D341Med (cell line): Measurements from ENCODE around the gene BOLA2B.
"Not testable (repeated sequence)": the region's sequence is repeated elsewhere in the genome, so short reads cannot be mapped to it uniquely, and the experiment has no call there.

Source experiments
- DNase-seq: peaks from one replicate; pipeline ENCODE4 v3.0.0; 2012; ENCODE audit warnings: low spot score

The BOLA2B gene

GRCh38 chr16:30193615-30194014, at the start of gene BOLA2B, which contains the start of gene SLX1A:
BOLA2B (minus strand) TSS chr16:30193666; CDS start chr16:30193595, 71 bp downstream.
SLX1A (plus strand) TSS chr16:30193875; CDS start chr16:30194085, 210 bp downstream.
- DNase-seq, result not testable (repeated sequence)

GRCh38 chr16:30217082-30217481, 23.6 kb upstream of the BOLA2B start:
- DNase-seq, result not testable (repeated sequence)

DNA sequence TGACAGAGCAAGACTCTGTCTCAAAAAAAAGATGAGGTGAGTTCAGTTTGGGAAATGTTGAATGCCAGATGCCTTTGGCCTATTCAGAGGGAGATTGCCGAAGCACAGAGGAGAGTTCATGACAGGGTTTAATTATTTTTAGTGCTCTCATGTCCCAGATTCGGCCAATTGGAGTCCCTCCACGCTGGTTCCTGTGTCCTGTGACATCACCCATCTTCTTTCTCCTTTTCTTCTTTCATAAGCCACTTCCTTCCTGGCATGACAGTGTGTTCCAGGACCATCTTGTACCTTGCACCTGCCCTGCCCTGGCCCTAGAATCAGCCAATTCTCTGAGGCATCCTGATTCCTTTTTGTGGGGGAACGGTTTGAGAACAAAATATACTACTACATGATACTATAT, 17.9 kb upstream of the BOLA2B start:
- not testable (repeated sequence) for DNase-seq

DNA sequence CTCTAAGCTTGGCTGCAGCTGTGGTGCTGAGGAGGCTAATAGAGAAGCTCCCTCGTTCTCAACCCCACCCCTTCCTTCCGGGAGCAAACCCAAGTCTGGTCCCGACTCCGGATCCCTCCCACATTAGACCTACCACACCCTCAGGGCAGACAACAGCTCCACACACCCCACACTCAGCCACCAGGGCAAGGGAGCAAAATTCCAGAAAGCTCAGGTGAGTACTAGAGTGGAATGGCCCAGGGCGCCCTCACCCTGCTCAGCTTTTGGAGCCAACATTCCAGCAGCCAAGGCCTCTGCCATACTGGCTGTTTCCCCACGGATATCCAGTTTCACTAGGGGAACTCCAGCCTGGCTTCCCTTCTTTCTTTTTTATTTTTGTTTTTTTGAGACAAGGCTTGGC, 15.6 kb upstream of the BOLA2B start:
- DNase-seq, result not testable (repeated sequence)

DNA sequence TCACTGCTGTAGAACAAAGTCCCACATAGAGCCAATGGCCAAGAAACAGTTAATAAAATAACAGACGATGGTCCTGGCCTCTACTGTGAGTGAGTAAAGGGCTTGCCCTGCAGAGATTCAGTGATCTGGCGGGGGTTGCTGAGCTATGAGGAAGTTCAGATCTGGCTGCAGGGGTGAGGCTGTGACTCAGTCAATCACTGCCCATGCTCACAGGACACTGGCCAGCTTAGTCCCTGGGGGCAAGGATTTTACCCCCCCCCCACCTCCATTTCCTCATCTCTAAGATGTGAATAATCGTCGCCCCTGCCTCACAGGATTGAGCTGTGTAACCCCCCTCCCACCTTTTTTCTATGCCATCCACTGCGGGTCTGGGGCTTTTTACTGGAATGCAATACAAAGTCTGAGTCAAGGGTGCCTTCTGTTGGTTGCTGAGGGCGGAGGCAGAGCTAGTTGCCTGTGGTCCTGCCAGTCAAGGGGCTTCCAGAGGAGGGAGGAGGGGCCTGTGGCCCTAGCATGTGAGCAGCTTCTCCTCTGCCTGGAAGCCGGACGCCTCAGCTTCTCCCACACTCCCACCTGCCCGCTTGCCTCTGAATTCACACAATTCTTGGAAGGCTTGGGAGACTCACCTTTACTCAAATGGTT, 13.7 kb upstream of the BOLA2B start:
- not testable (repeated sequence) for DNase-seq

DNA sequence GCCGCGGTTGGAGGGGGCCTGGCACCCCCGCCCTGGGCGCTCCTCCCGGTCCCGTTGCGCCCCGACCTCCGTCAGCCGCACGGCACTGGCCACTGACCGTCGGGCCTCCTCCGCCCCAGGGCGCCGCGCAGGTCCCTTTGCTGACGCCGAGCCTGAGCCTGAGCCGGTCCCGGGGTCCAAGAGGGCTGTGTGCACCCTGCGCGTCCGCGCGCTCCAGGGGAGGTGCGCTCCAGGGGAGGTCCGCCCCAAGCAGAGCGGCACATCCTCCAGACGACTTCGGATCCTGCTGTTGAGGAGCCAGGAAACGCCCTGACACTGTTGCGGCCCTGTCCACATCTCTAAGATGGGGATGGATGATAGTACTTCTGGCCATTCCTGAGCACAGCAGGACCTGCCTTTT, 12.8 kb upstream of the BOLA2B start:
- not testable (repeated sequence) for DNase-seq

DNA sequence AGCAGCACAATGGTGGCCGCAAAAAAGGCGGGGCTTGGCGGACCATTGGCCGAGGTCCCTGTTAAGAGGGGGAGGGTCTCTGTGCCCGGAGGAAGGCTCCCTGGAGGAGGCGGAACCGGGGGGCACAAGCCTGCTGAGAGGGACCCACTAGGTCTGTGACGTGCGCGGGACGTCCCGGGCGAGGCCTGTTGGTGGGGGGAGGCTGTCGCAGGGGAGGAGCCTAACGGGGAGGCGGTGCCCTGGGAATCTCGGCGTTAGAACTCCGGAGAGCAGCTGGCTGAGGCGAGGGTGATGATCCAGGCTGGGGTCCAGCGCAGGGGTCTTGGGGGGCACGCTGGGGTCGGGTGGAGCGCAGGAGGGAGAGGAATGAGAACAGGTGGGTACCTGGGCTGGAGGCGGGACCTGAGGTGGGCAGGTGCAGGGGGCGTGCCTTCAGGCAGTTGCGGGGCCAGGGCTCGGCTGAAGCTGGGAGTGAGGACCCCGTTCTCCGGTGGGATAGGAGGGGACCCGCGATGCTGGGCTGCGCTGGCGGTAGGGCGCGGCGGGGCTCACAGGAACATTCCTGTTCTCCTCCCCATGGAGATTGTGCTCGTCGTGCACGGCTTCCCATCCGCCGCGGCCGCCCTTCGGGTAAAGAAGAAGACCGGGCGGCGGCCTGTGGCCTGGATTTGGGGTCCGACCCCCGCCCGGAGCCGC, 12.2 kb upstream of the BOLA2B start:
- not testable (repeated sequence) for DNase-seq

- not testable (repeated sequence) for DNase-seq
Measured at GRCh38 chr16:30199608-30200343, 6.3 kb upstream of the BOLA2B start.

- DNase-seq, result not testable (repeated sequence)
Measured at GRCh38 chr16:30199049-30199448, 5.6 kb upstream of the BOLA2B start, which contains the start of gene SULT1A3. SULT1A3 (plus strand) TSS chr16:30199255; CDS start chr16:30200729, 1,474 bp downstream.

GRCh38 chr16:30197001-30197400, 3.5 kb upstream of the BOLA2B start:
- not testable (repeated sequence) for DNase-seq

GRCh38 chr16:30194172-30194925, 883 bp upstream of the BOLA2B start:
- not testable (repeated sequence) for DNase-seq

- not testable (repeated sequence) for DNase-seq
Measured at GRCh38 chr16:30193098-30193497, 368 bp downstream of the BOLA2B start.

- DNase-seq, result not testable (repeated sequence)
Measured at GRCh38 chr16:30191158-30191557, 2.3 kb downstream of the BOLA2B start.

GRCh38 chr16:30187971-30188561, 5.4 kb downstream of the BOLA2B start:
- no peak for DNase-seq

DNA sequence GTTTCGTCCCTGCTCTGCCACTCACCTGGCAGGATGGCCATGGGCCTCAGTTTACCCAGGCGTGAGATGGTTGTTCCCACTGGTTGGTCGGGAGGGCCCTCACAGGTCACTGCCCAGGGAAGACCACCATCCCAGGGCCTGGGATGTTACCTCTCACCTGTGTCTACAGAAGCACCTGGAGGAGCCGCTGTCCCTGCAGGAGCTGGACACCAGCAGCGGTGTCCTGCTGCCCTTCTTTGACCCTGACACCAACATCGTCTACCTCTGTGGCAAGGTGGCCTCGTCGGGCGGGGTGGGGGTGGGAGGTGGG, 6.0 kb downstream of the BOLA2B start:
- no peak for DNase-seq

GRCh38 chr16:30186782-30187555, 6.5 kb downstream of the BOLA2B start:
- peak; percentile 36 for DNase-seq

DNA sequence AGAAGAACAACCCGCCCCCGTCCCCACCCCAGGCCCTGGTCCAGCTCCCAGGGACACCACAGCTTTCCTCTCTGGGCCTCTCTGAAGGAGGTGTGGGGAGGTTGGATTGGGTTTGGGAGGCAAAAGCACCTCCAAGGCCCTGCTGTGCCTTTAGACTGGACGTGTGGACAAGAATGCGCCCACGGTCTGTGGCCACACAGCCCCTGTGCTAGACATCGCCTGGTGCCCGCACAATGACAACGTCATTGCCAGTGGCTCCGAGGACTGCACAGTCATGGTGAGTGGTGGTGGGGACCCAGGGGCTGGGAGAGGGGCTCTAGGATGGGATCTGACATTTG, 7.1 kb downstream of the BOLA2B start:
- DNase-seq, result no peak

DNA sequence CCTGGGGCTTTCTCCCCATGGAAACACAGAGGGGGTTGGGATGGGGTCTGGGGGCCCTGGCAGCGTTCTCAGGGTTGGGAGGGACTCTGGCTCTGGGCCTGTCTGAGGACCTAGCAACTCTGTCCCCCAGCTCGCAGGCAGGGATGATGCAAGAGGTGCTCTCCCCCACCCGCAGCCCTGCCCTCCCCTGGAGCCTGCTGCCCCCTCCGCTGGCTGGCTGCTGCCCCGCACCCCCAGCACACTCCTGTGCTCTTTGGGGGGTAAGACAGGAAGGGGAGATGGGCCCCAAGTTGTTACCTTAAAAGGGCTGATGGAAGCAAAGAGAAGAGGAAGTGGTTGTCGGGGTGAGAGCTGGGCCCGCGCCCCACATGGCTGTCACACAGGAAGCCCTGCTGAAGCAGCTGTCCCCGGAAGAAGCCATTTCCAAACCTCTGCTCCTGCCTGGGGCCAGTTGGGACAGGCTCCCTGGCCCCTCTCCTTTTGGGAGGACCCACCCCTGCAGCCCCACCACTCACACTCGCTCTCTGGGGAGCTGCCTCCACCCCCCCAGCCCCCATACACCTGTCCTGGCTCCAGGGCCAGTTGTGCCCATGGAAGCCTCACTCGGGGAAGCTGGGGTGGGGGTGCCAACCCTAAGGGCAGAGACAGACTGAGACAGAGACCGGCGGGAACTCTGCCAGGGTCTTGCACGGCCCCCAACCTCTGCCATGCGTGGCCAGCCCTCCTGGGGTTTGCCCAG, 7.6 kb downstream of the BOLA2B start:
- DNase-seq, result peak; percentile 8

DNA sequence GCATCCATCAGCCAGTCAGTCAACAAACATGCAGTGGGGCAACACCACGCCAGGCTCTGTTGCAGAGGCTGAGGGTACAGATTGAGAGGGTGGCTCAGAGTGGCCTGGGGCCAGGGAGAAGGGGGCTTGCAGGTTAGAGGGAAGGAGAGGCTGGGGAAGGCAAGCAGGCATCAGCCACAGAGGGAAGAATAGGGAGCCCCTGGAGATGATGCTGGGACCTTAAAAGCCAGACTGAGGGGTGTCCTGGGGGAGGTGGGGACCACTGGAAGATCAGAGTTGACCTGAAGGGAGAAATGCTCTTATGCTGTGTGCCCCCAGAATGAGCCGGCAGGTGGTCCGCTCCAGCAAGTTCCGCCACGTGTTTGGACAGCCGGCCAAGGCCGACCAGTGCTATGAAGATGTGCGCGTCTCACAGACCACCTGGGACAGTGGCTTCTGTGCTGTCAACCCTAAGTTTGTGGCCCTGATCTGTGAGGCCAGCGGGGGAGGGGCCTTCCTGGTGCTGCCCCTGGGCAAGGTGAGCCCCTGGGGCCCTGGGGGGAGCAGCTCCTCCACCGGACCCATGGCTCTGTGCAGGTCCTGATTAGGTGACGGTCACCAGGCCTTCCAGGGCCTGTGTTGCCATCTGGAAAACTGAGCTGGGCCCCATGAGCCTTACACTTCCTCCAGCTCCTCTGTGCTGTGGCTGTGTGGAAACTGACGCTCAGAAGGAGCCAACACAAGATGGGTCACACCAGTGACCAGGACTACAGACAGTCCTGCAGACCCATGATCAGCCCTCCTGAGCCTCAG, 8.4 kb downstream of the BOLA2B start:
- peak; percentile 19 for DNase-seq
